ENCODE data around the gene FBXO46. TPM values are rescaled to one million over a fixed set of nuclear protein-coding genes. Genes with fewer than 3 reads are reported as not detected.

Gene FBXO46
- total and polyA plus RNA-seq, 2 of the 4 experiments (the other 2 are of a cell fraction): 3.0 to 6.8 TPM

DNA sequence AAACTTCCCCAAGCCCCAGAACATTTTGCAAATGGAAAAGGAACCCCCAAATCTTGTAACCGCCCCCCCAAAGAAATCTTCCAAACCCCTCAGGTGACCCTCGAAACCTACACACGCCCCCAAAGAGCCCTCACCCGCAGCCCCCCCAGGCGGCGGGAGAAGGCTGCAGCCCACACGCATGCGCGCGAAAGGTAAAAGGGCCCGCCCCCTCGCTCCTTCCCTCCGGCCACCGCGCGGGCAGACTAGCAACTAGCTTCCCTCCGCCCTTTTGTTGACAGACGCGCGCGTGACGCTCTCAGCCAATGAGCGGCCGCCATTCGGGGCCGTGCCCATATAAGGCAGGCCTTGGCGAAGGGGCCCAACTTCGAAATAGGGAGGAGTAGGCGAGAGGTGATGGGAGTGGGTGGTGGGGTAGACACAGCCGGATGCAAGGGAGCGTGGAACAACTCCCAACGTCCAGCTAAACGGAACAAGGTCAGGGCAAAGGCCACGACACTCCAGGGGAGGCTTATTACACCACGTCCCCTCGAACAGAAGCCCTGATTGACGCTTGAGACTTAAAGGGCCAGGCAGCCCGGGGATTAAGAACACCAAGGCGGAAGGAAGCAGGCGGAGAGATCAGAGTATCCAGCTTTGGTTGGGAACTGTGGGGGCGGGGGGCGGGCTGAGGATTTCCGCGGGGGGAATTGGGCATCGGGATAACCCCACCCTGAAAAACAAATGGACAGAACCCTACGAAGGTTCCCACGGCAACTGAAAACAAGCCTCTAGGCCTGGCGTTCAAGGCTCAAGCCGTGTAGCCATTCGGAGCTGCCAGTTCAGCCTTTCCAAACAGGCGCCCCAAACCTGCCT is 13.3 kb downstream of the FBXO46 start:
- Histone ChIP-seq H3K79me1 (ENCODE audit: low read depth in 1 of 2, low read length in 2 of 2) (peaks cover 23 to 82% of the 10 kb centered on the region in 2 experiments), H3K4me2 (ENCODE audit: low read depth, low read length) (peak overlapping the region; percentile 91), H3K23ac (ENCODE audit: low read depth, low read length) (peak overlapping the region; percentile 100), H2BK120ac (ENCODE audit: low read depth, low read length) (peak overlapping the region; percentile 91), H3K4ac (ENCODE audit: low read depth, low read length) (peak overlapping the region; percentile 97), H2AFZ (replicated peaks; ENCODE audit: low read length, poor library complexity) (peak overlapping the region; percentile 95), H3K14ac (replicated peaks; ENCODE audit: low read depth, low read length) (peak overlapping the region; percentile 100), H2BK20ac (ENCODE audit: low read depth, low read length) (peak overlapping the region; percentile 70; the same call in 1 of the 2 replicates), H4K8ac (ENCODE audit: low read depth in 2 of 2, low read length in 2 of 2) (peak overlapping the region; percentile 85 to 99), H2AK9ac (replicated peaks; ENCODE audit: low read depth, low read length, poor library complexity) (peak overlapping the region; percentile 98), H2AK5ac (ENCODE audit: low read depth, low read length) (peak overlapping the region; percentile 98), H2BK15ac (ENCODE audit: low read depth, low read length) (peak overlapping the region; percentile 95; the same call in 1 of the 3 replicates), H3K27me3 (ENCODE audit: control insufficient read depth, insufficient read depth, low read length) (no peaks in the 10 kb centered on the region), H4K91ac (ENCODE audit: insufficient read depth, low read depth, low read length) (peak overlapping the region; percentile 92), H3K9me3 (ENCODE audit: control insufficient read depth, insufficient read depth, low read length) (no peaks in the 10 kb centered on the region), H3K27ac (ENCODE audit: insufficient read depth, low read length) (peak overlapping the region; percentile 93), H3K56ac (ENCODE audit: extremely low read depth, insufficient read depth, low read length) (peak overlapping the region; percentile 97), H3K4me1 (ENCODE audit: control insufficient read depth, insufficient read depth, low read length) (peaks cover 9% of the 10 kb centered on the region), H4K5ac (ENCODE audit: low read depth, low read length) (peak overlapping the region; percentile 84), H3K36me3 (ENCODE audit: control insufficient read depth, insufficient read depth, low read length) (peaks cover 13% of the 10 kb centered on the region), H3K18ac (ENCODE audit: low read depth, low read length) (peak overlapping the region; percentile 83), H4K20me1 (ENCODE audit: insufficient read depth, low read length) (no peaks in the 10 kb centered on the region), H3K9ac (ENCODE audit: low read depth, low read length) (peak overlapping the region; percentile 98), H3K9me1 (ENCODE audit: insufficient read depth, low read length) (0 out of 2 replicates have a peak, but pooled peaks cover 3% of the 10 kb centered on the region), H2BK5ac (ENCODE audit: low read depth, low read length, poor library complexity, severe bottlenecking) (peak overlapping the region; percentile 91), H3K4me3 (ENCODE audit: insufficient read depth, low read depth, low read length) (peak overlapping the region; percentile 54)
- DNase-seq (peak; percentile 97), ATAC-seq (ENCODE audit: low read depth) (peak; percentile 95)
- ChIA-PET CTCF (interaction anchor here (0.6 to 2.0 kb wide), 3 partner anchors 18 to 25 kb away, joined by 3 to 10 read pairs (median 4); partner anchors contain the start of genes QPCTL and SNRPD2), POLR2A (ENCODE audit: unreplicated experiment) (interaction anchor here (0.5 to 1.0 kb wide), 7 partner anchors 10 to 53 kb away, joined by 3 to 21 read pairs (median 4); partner anchors contain the start of genes FBXO46, SIX5 and SNRPD2)
- in situ Hi-C loops (cut with MboI; ENCODE audit: low sequenced_read_pairs) (no loop called here), intact Hi-C loops (cut with micrococcal nuclease) (loop anchor here (1.0 kb wide), 1 partner anchor 53 kb away; no protein-coding TSS in a partner anchor), dilution Hi-C loops (cut with HindIII; ENCODE audit: low sequenced_read_pairs, unreplicated experiment) (no loop called here)
- WGBS, 2 experiments (ENCODE audit: extremely low coverage in 2 of 2, insufficient read length in 1 of 2): 8% methylated on average over 8 of the region's 51 CpGs; no CpG with 5 or more reads in 1 of the 2 experiments
- no TSS peak for BruUV-seq (replicated peaks)
- TF ChIP-seq, protein P1, sequence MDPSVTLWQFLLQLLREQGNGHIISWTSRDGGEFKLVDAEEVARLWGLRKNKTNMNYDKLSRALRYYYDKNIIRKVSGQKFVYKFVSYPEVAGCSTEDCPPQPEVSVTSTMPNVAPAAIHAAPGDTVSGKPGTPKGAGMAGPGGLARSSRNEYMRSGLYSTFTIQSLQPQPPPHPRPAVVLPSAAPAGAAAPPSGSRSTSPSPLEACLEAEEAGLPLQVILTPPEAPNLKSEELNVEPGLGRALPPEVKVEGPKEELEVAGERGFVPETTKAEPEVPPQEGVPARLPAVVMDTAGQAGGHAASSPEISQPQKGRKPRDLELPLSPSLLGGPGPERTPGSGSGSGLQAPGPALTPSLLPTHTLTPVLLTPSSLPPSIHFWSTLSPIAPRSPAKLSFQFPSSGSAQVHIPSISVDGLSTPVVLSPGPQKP (IDR thresholded peaks at IDR 0.05; ENCODE audit: borderline replicate concordance, low read depth, low read length): peak; percentile 83; the same call in 1 of the 2 replicates
- TF ChIP-seq CHD1 (IDR thresholded peaks at IDR 0.05; ENCODE audit: low read depth, low read length) (no peak), BHLHE40 (IDR thresholded peaks at IDR 0.05; ENCODE audit: low read depth, low read length) (peak; percentile 91), POLR2A (IDR thresholded peaks at IDR 0.05; ENCODE audit: low read depth, low read length) (peak; percentile 81), SMC3 (IDR thresholded peaks at IDR 0.05; ENCODE audit: low read depth, low read length) (no peak), RFX5 (IDR thresholded peaks at IDR 0.05; ENCODE audit: low read depth, low read length) (no peak), RCOR1 (IDR thresholded peaks at IDR 0.05; ENCODE audit: insufficient replicate concordance, low read length) (no peak), MXI1 (IDR thresholded peaks at IDR 0.05; ENCODE audit: borderline replicate concordance, low read depth, low read length) (peak; percentile 44; the same call in 1 of the 2 replicates), MAZ (IDR thresholded peaks at IDR 0.05; ENCODE audit: borderline replicate concordance, low read depth, low read length) (peak; percentile 61; the same call in 1 of the 2 replicates), RAD21 (IDR thresholded peaks at IDR 0.05; ENCODE audit: low read length) (no peak)
- TF ChIP-seq, protein P2, sequence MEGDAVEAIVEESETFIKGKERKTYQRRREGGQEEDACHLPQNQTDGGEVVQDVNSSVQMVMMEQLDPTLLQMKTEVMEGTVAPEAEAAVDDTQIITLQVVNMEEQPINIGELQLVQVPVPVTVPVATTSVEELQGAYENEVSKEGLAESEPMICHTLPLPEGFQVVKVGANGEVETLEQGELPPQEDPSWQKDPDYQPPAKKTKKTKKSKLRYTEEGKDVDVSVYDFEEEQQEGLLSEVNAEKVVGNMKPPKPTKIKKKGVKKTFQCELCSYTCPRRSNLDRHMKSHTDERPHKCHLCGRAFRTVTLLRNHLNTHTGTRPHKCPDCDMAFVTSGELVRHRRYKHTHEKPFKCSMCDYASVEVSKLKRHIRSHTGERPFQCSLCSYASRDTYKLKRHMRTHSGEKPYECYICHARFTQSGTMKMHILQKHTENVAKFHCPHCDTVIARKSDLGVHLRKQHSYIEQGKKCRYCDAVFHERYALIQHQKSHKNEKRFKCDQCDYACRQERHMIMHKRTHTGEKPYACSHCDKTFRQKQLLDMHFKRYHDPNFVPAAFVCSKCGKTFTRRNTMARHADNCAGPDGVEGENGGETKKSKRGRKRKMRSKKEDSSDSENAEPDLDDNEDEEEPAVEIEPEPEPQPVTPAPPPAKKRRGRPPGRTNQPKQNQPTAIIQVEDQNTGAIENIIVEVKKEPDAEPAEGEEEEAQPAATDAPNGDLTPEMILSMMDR (conservative IDR thresholded peaks at IDR 0.05; ENCODE audit: low read depth, low read length): peak; percentile 29; the same call in 1 of the 2 replicates
- TF ChIP-seq, protein P3, sequence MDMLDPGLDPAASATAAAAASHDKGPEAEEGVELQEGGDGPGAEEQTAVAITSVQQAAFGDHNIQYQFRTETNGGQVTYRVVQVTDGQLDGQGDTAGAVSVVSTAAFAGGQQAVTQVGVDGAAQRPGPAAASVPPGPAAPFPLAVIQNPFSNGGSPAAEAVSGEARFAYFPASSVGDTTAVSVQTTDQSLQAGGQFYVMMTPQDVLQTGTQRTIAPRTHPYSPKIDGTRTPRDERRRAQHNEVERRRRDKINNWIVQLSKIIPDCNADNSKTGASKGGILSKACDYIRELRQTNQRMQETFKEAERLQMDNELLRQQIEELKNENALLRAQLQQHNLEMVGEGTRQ (IDR thresholded peaks at IDR 0.05; ENCODE audit: low read depth, low read length): peak; percentile 99

Data from IMR-90 (cell line).